Trophoblast cell (in vitro differentiated cells and primary cell): Measurements from ENCODE around the gene ZNF616.
A peak's percentile ranks its signal among the peaks of the same experiment; 100 is the strongest.

Experiments
- DNase-seq, 2 donors: peaks; one replicate each; pipeline ENCODE4 v3.0.0-alpha.2; 2016
- H2AFZ ChIP-seq: 2 replicates; pipeline ENCODE4 v1.6.1; 2013; ENCODE audit warnings: low read length, moderate library complexity, mild to moderate bottlenecking; ENCODE audit not compliant: insufficient read depth, poor library complexity
- H2AK5ac ChIP-seq: 2 replicates; pipeline ENCODE4 v1.6.1; 2013; ENCODE audit warnings: mild to moderate bottlenecking, low read length
- H2BK120ac ChIP-seq: 2 replicates; pipeline ENCODE4 v1.6.1; 2013; ENCODE audit warnings: low read length, mild to moderate bottlenecking, moderate library complexity; ENCODE audit not compliant: insufficient read depth, poor library complexity
- H2BK12ac ChIP-seq: 2 replicates; pipeline ENCODE4 v1.6.1; 2013; ENCODE audit warnings: mild to moderate bottlenecking, low read length, moderate library complexity
- H2BK5ac ChIP-seq: 2 replicates; pipeline ENCODE4 v1.6.1; 2013; ENCODE audit warnings: low read length, low read depth, moderate library complexity, mild to moderate bottlenecking; ENCODE audit not compliant: poor library complexity
- H3K14ac ChIP-seq: 2 replicates; pipeline ENCODE4 v1.6.1; 2013; ENCODE audit warnings: mild to moderate bottlenecking, low read length
- H3K18ac ChIP-seq: 2 replicates; pipeline ENCODE4 v1.6.1; 2013; ENCODE audit warnings: mild to moderate bottlenecking, low read length
- H3K23ac ChIP-seq: 2 replicates; pipeline ENCODE4 v1.6.1; 2013; ENCODE audit warnings: low read length
- H3K27ac ChIP-seq: 2 replicates; pipeline ENCODE4 v1.5.1; 2013; ENCODE audit warnings: low read depth, mild to moderate bottlenecking, inconsistent platforms, low read length, moderate library complexity
- H3K27me3 ChIP-seq: 2 replicates; pipeline ENCODE4 v1.6.1; 2013; ENCODE audit warnings: inconsistent platforms, mild to moderate bottlenecking, low read length, moderate library complexity; ENCODE audit not compliant: insufficient read depth
- H3K36me3 ChIP-seq, 2 experiments: 1 replicate in 1 of 2; 2 replicates in 1 of 2; pipeline ENCODE4 v1.6.1; 2013; ENCODE audit warnings: low read length in 2 of 2, mild to moderate bottlenecking in 2 of 2, moderate library complexity in 1 of 2; ENCODE audit not compliant: insufficient read depth in 2 of 2, control insufficient read depth in 1 of 2
- H3K4ac ChIP-seq: 2 replicates; pipeline ENCODE4 v1.6.1; 2013; ENCODE audit warnings: low read depth, mild to moderate bottlenecking, low read length, moderate library complexity
- H3K4me1 ChIP-seq, 2 experiments: 1 replicate in 1 of 2; 2 replicates in 1 of 2; pipeline ENCODE4 v1.6.1; 2013; ENCODE audit warnings: low read length in 2 of 2, mild to moderate bottlenecking in 2 of 2, moderate library complexity in 1 of 2; ENCODE audit not compliant: insufficient read depth in 2 of 2, control insufficient read depth in 1 of 2
- H3K4me2 ChIP-seq: 2 replicates; pipeline ENCODE4 v1.6.1; 2013; ENCODE audit warnings: inconsistent platforms, mild to moderate bottlenecking, low read length, moderate library complexity
- H3K4me3 ChIP-seq: 2 replicates; pipeline ENCODE4 v1.5.1; 2013; ENCODE audit warnings: mild to moderate bottlenecking, low read depth, low read length, inconsistent platforms
- H3K79me1 ChIP-seq: one replicate; pipeline ENCODE4 v1.6.1; 2013; ENCODE audit warnings: low read length
- H3K79me2 ChIP-seq: 2 replicates; pipeline ENCODE4 v1.6.1; 2013; ENCODE audit warnings: low read length, mild to moderate bottlenecking; ENCODE audit not compliant: control insufficient read depth, insufficient read depth, poor library complexity
- H3K9ac ChIP-seq: 2 replicates; pipeline ENCODE4 v1.6.1; 2013; ENCODE audit warnings: mild to moderate bottlenecking, low read length
- H3K9me3 ChIP-seq: 2 replicates; pipeline ENCODE4 v1.6.1; 2013; ENCODE audit warnings: low read depth, mild to moderate bottlenecking, control low read depth, inconsistent platforms, low read length; ENCODE audit not compliant: insufficient read depth
- H4K12ac ChIP-seq: 2 replicates; pipeline ENCODE4 v1.6.1; 2013; ENCODE audit warnings: low read depth, mild to moderate bottlenecking, low read length, moderate library complexity
- H4K8ac ChIP-seq: 2 replicates; pipeline ENCODE4 v1.6.1; 2013; ENCODE audit warnings: low read depth, mild to moderate bottlenecking, low read length, moderate library complexity
- H4K91ac ChIP-seq: one replicate; pipeline ENCODE4 v1.6.1; 2013; ENCODE audit warnings: low read depth, mild to moderate bottlenecking, low read length, moderate library complexity
- WGBS: extraction: QIAGEN DNeasy Blood & Tissue Kit; methylation state at CpG from one replicate; pipeline ENCODE4 v1.1.7; 2013; ENCODE audit warnings: missing lambda C conversion rate; ENCODE audit not compliant: insufficient read length, insufficient coverage; ENCODE audit errors: extremely low coverage; 5-methylcytosine and 5-hydroxymethylcytosine counted together

Gene ZNF616

DNA sequence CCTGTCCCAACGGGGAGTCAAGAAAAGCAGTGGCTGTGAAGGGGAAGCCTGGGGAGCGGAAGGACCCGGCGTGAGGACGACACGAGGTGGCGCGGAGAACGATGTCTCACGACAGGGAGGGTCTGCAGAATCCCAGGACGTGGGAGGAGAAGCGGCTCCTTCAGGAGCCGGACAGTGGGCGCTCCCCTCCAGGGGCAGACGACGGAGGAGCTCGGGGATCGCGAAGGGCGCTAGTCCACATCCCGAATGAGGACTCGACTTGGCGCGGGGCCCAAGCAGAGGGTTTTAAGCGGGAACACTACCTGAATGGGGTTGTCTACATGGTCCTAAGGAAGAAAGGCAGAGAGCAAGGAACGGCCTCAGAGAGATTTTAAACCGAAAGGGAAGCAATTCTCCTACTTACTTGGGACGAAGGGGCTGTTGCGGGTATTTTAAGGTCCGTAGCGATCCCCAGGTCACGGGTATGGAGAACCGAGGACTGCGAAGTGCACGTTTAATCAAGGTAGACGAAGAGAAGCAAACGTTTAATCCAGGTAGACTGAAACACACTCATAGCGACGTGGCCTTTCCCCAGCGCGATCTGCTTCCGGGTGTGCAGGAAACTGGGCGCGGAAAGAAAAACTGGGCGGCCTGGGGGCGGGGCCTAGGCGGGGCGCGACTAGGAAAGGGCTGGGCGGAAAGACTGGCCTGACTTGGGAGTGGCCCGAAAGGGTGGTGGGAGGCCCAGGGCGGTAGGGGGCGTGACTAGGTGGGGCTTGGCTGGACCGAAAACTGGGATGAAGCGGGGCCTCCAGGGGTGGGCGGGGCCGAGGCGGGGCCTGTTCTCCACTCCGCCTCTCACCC, 44.3 kb downstream of the ZNF616 start, which contains the start of gene ZNF841:
ZNF841 (minus strand) TSS at position 594 of the 843 bp plus-strand sequence. CDS start 10,964 bp downstream, outside the sequence.
- H3K18ac ChIP-seq = peak within 1 kb of the TSS; percentile 46
- WGBS = no CpG with 5 or more reads among the region's 59 CpGs
- no peaks in the 10 kb centered on the region for H3K27me3 ChIP-seq

DNA sequence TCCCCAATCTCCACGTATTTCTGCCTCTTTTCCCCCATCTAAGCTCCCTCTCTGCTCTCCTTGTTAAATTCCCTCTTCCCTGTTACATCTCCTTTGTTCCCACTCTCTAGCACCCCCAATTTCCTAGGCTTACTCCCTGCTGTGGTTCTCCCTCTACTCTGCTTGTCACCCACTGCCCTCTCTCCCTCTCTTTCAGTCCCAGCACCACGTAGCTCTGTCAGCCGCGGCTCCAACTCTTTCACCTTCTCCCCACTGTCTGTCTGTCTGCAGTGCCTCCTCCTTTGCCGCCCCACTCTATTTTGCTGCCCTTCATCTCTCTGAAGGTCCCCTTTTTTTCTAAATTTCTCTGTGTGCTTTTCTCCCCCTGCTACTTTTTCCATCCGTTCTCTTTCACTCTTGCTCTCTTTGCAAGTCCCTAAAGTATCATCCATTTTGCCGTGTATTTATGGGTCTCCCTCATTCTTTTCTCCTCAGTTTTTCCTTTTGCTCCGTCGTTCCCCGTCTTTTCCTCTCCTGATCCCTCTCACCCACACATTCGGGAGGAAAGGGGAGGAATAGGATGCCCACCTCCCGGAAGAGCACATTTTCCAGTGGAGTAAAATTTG, 45.1 kb downstream of the ZNF616 start:
- Histone ChIP-seq H3K18ac (no peak overlapping the region), H3K9ac (peak overlapping the region; percentile 89), H3K9me3 (peaks cover 12% of the 10 kb centered on the region), H2BK120ac (no peak overlapping the region), H3K36me3 (peaks cover 10 to 19% of the 10 kb centered on the region in 2 experiments), H2AFZ (peak overlapping the region; percentile 50), H4K12ac (no peak overlapping the region), H3K4me3 (peak overlapping the region; percentile 90), H2BK12ac (no peak overlapping the region), H3K4me1 (no peaks in the 10 kb centered on the region), H3K79me2 (peaks cover 5% of the 10 kb centered on the region), H3K79me1 (peaks cover 6% of the 10 kb centered on the region), H3K14ac (no peak overlapping the region), H3K23ac (no peak overlapping the region), H3K4ac (peak overlapping the region; percentile 35), H3K27me3 (no peaks in the 10 kb centered on the region), H4K91ac (peak overlapping the region; percentile 79), H2AK5ac (no peak overlapping the region), H3K4me2 (peak overlapping the region; percentile 75), H3K27ac (no peak overlapping the region), H2BK5ac (no peak overlapping the region), H4K8ac (no peak overlapping the region)
- DNase-seq = peak in 1 of 2 donors; percentile 3
- WGBS = no CpG with 5 or more reads among the region's 12 CpGs

More for the DNA sequence above, 44.3 kb downstream of the ZNF616 start, which contains the start of gene ZNF841:
- Histone ChIP-seq H3K4me1 (no peaks in the 10 kb centered on the region), H3K27ac (no peak within 1 kb of the TSS), H2BK12ac (no peak within 1 kb of the TSS), H3K79me2 (peaks cover 5% of the 10 kb centered on the region), H3K36me3 (peaks cover 8 to 13% of the 10 kb centered on the region in 2 experiments), H3K14ac (peak within 1 kb of the TSS; percentile 69), H3K4me3 (peak within 1 kb of the TSS; percentile 90), H2BK5ac (peak within 1 kb of the TSS; percentile 64), H2BK120ac (peak within 1 kb of the TSS; percentile 81), H3K9me3 (peaks cover 11% of the 10 kb centered on the region), H3K79me1 (peaks cover 6% of the 10 kb centered on the region), H4K12ac (peak within 1 kb of the TSS; percentile 58), H3K23ac (no peak within 1 kb of the TSS), H2AK5ac (peak within 1 kb of the TSS; percentile 77), H3K9ac (peak within 1 kb of the TSS; percentile 89), H3K4ac (peak within 1 kb of the TSS; percentile 49), H2AFZ (peak within 1 kb of the TSS; percentile 50), H4K8ac (peak within 1 kb of the TSS; percentile 89), H3K4me2 (peak within 1 kb of the TSS; percentile 75), H4K91ac (peak within 1 kb of the TSS; percentile 79)
- DNase-seq = peak; percentile 92 to 95

- Histone ChIP-seq H2AFZ (no peak overlapping the region), H2BK12ac (no peak overlapping the region), H3K79me2 (no peaks in the 10 kb centered on the region), H3K36me3 (peaks cover 27 to 46% of the 10 kb centered on the region in 2 experiments), H3K79me1 (no peaks in the 10 kb centered on the region), H4K12ac (no peak overlapping the region), H3K4me2 (no peak overlapping the region), H3K4me1 (no peaks in the 10 kb centered on the region), H3K18ac (no peak overlapping the region), H3K14ac (no peak overlapping the region), H3K4me3 (no peak overlapping the region), H2BK120ac (no peak overlapping the region), H3K27ac (no peak overlapping the region), H4K8ac (no peak overlapping the region), H3K27me3 (no peaks in the 10 kb centered on the region), H3K9me3 (peaks cover 4% of the 10 kb centered on the region), H3K9ac (no peak overlapping the region), H2BK5ac (no peak overlapping the region), H4K91ac (no peak overlapping the region), H3K4ac (no peak overlapping the region), H2AK5ac (no peak overlapping the region), H3K23ac (no peak overlapping the region)
- no peak for DNase-seq
These were observed 53.3 kb downstream of the ZNF616 start for GRCh38 chr19:52086481-52086880.

- H3K9ac ChIP-seq = no peak overlapping the region
- no peak overlapping the region for H4K8ac ChIP-seq
- H3K4me3 ChIP-seq = no peak overlapping the region
- H3K4ac ChIP-seq = no peak overlapping the region
- peaks cover 30 to 52% of the 10 kb centered on the region in 2 experiments for H3K36me3 ChIP-seq
- H3K27me3 ChIP-seq = no peaks in the 10 kb centered on the region
- no peaks in the 10 kb centered on the region for H3K4me1 ChIP-seq
- WGBS = no CpG with 5 or more reads among the region's 5 CpGs
- H2BK120ac ChIP-seq = no peak overlapping the region
- peaks cover 20% of the 10 kb centered on the region for H3K9me3 ChIP-seq
- H3K23ac ChIP-seq = no peak overlapping the region
- peak; percentile 88 to 92 for DNase-seq
- no peak overlapping the region for H3K18ac ChIP-seq
- no peak overlapping the region for H2AK5ac ChIP-seq
- no peak overlapping the region for H4K91ac ChIP-seq
- no peak overlapping the region for H3K4me2 ChIP-seq
- no peak overlapping the region for H2BK5ac ChIP-seq
- H3K14ac ChIP-seq = no peak overlapping the region
- no peaks in the 10 kb centered on the region for H3K79me2 ChIP-seq
- no peak overlapping the region for H2BK12ac ChIP-seq
- H3K79me1 ChIP-seq = no peaks in the 10 kb centered on the region
- no peak overlapping the region for H2AFZ ChIP-seq
- no peak overlapping the region for H4K12ac ChIP-seq
- peak overlapping the region; percentile 19 for H3K27ac ChIP-seq
These were observed 69.2 kb downstream of the ZNF616 start for GRCh38 chr19:52070496-52070895.
